Gastrocnemius medialis (tissue), 4 donors: ENCODE results near the gene USP17L28.
"Not testable (repeated sequence)": the region's sequence is repeated elsewhere in the genome, so short reads cannot be mapped to it uniquely, and the experiment has no call there.

Experiments used
- POLR2A ChIP-seq, 2 donors: fragments of 450-650 bp; IDR thresholded peaks; one replicate each; pipeline ENCODE4 v1.6.1; 2017; ENCODE audit warnings: antibody characterized with exemption in 2 of 2, mild to moderate bottlenecking in 2 of 2, moderate library complexity in 2 of 2
- TF ChIP-seq, protein P1 (sequence below), 5 experiments: fragments of 450-650 bp in 3 of 5; fragments of 200-600 bp in 2 of 5; sonication (generic) in 2 of 5; IDR thresholded peaks in 4 of 5; conservative IDR thresholded peaks in 1 of 5; 1 replicate in 4 of 5; 2 replicates in 1 of 5; pipeline ENCODE4 v1.5.1; 2016 to 2019; ENCODE audit warnings: antibody characterized with exemption in 5 of 5, mild to moderate bottlenecking in 3 of 5, moderate library complexity in 3 of 5

DNA sequence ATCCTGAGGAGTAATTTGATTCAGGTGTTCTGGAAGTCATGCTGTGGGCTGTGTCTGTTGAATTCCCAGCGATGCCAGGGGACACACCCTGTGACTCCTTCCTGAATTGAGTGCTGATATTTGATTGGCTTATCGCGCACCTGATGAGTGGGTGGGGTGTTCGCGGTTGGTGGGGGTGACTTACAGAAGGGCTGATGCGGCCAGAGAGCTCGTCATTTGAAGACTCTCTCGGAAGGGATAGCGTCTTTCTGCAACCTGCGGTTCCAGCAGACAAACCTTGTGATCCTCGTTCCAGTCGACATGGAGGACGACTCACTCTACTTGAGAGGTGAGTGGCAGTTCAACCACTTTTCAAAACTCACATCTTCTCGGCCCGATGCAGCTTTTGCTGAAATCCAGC lies 4.6 kb downstream of the USP17L28 start, which contains the start of gene USP17L29:
- TF ChIP-seq POLR2A (IDR thresholded peaks at IDR 0.05) = not testable (repeated sequence)
- TF ChIP-seq, protein P1, sequence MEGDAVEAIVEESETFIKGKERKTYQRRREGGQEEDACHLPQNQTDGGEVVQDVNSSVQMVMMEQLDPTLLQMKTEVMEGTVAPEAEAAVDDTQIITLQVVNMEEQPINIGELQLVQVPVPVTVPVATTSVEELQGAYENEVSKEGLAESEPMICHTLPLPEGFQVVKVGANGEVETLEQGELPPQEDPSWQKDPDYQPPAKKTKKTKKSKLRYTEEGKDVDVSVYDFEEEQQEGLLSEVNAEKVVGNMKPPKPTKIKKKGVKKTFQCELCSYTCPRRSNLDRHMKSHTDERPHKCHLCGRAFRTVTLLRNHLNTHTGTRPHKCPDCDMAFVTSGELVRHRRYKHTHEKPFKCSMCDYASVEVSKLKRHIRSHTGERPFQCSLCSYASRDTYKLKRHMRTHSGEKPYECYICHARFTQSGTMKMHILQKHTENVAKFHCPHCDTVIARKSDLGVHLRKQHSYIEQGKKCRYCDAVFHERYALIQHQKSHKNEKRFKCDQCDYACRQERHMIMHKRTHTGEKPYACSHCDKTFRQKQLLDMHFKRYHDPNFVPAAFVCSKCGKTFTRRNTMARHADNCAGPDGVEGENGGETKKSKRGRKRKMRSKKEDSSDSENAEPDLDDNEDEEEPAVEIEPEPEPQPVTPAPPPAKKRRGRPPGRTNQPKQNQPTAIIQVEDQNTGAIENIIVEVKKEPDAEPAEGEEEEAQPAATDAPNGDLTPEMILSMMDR (IDR thresholded peaks at IDR 0.05 in 4 of 5, conservative IDR thresholded peaks at IDR 0.05 in 1 of 5) = not testable (repeated sequence)
